Ascending aorta (tissue), 2 donors: Measurements from ENCODE around the gene CANX. TPM values are rescaled to one million over a fixed set of nuclear protein-coding genes. Genes with fewer than 3 reads are reported as not detected.

Experiments used
- DNase-seq, 2 donors: peaks; one replicate each; pipeline ENCODE4 v3.0.0-alpha.2; 2019; ENCODE audit warnings: low spot score in 2 of 2
- H3K27ac ChIP-seq, 2 donors: fragments of 200-600 bp; sonication (generic); one replicate each; pipeline ENCODE4 v1.5.1; 2016 to 2017; ENCODE audit warnings: mild to moderate bottlenecking in 1 of 2
- H3K27me3 ChIP-seq: fragments of 200-600 bp; sonication (generic); one replicate; pipeline ENCODE4 v1.5.1; 2017
- H3K36me3 ChIP-seq, 2 donors: fragments of 200-600 bp; sonication (generic); one replicate each; pipeline ENCODE4 v1.5.1; 2016
- H3K4me1 ChIP-seq, 2 donors: fragments of 200-600 bp; sonication (generic); one replicate each; pipeline ENCODE4 v1.5.1; 2016 to 2017; ENCODE audit warnings: mild to moderate bottlenecking in 1 of 2
- H3K4me3 ChIP-seq, 2 donors: fragments of 200-600 bp; sonication (generic); one replicate each; pipeline ENCODE4 v1.5.1; 2016 to 2017; ENCODE audit warnings: mild to moderate bottlenecking in 1 of 2
- H3K9me3 ChIP-seq, 2 donors: fragments of 200-600 bp; sonication (generic); one replicate each; pipeline ENCODE4 v1.5.1; 2016
- intact Hi-C: fragments of 100-400 bp; cut with DNase I; formaldehyde crosslinking; loops from one replicate; pipeline ENCODE4 v1.15.1; 2023
- total RNA-seq: library from RNA; depleted of rRNA; stranded (reverse); fragments of >200 nt; gene quantifications from one replicate; pipeline ENCODE4 v1.1.0, GENCODE V29; 2016
- TF ChIP-seq, protein P1 (sequence below), 3 experiments: fragments of 200-600 bp in 2 of 3; fragments of 450-650 bp in 1 of 3; sonication (generic) in 2 of 3; IDR thresholded peaks; one replicate each; pipeline ENCODE4 v1.5.1; 2016 to 2019; ENCODE audit warnings: antibody characterized with exemption in 3 of 3, mild to moderate bottlenecking in 1 of 3, moderate library complexity in 1 of 3

CANX gene
- total RNA-seq, 1 donor from 2014 or later = 214 TPM

GRCh38 chr5:179772351-179772750 lies 73.6 kb downstream of the CANX start:
- DNase-seq = no peak
- no peaks in the 10 kb centered on the region for H3K9me3 ChIP-seq
- intact Hi-C loops = no loop called here
- H3K27me3 ChIP-seq = no peaks in the 10 kb centered on the region
- TF ChIP-seq, protein P1, sequence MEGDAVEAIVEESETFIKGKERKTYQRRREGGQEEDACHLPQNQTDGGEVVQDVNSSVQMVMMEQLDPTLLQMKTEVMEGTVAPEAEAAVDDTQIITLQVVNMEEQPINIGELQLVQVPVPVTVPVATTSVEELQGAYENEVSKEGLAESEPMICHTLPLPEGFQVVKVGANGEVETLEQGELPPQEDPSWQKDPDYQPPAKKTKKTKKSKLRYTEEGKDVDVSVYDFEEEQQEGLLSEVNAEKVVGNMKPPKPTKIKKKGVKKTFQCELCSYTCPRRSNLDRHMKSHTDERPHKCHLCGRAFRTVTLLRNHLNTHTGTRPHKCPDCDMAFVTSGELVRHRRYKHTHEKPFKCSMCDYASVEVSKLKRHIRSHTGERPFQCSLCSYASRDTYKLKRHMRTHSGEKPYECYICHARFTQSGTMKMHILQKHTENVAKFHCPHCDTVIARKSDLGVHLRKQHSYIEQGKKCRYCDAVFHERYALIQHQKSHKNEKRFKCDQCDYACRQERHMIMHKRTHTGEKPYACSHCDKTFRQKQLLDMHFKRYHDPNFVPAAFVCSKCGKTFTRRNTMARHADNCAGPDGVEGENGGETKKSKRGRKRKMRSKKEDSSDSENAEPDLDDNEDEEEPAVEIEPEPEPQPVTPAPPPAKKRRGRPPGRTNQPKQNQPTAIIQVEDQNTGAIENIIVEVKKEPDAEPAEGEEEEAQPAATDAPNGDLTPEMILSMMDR (IDR thresholded peaks at IDR 0.05) = no peak
- no peaks in the 10 kb centered on the region for H3K4me1 ChIP-seq
- no peak overlapping the region for H3K27ac ChIP-seq
- peaks cover 81 to 83% of the 10 kb centered on the region in 2 donors for H3K36me3 ChIP-seq
- H3K4me3 ChIP-seq = no peak overlapping the region

DNA sequence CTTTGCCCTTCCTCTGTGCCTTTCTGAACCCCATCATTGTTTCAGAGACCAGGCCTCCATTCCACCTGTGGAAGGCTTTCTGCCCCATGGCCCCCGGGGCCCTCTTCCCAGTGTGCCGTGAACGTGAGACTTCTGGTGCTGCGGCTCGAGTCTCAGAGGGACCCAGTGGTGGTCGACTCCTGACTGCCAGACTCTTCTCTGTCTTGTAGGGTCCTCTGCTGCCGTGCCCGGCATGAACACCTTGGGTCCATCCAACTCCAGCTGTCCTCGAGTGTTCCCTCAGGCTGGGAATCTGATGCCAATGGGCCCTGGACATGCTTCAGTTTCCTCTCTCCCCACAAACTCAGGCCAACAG lies 74.9 kb downstream of the CANX start:
- intact Hi-C loops = no loop called here
- peaks cover 78 to 87% of the 10 kb centered on the region in 2 donors for H3K36me3 ChIP-seq
- H3K27me3 ChIP-seq = no peaks in the 10 kb centered on the region
- no peak overlapping the region for H3K4me3 ChIP-seq
- H3K27ac ChIP-seq = no peak overlapping the region
- TF ChIP-seq, protein P1 (IDR thresholded peaks at IDR 0.05) = no peak
- H3K4me1 ChIP-seq = no peaks in the 10 kb centered on the region
- DNase-seq = no peak
- no peaks in the 10 kb centered on the region for H3K9me3 ChIP-seq

- no peaks in the 10 kb centered on the region for H3K27me3 ChIP-seq
- peaks cover 71 to 81% of the 10 kb centered on the region in 2 donors for H3K36me3 ChIP-seq
- DNase-seq = no peak
- intact Hi-C loops = no loop called here
- TF ChIP-seq, protein P1 (IDR thresholded peaks at IDR 0.05) = no peak
- no peak overlapping the region for H3K27ac ChIP-seq
- no peaks in the 10 kb centered on the region for H3K9me3 ChIP-seq
- no peaks in the 10 kb centered on the region for H3K4me1 ChIP-seq
- H3K4me3 ChIP-seq = no peak overlapping the region
These were observed 75.7 kb downstream of the CANX start for GRCh38 chr5:179774442-179774841.

- no peak overlapping the region for H3K27ac ChIP-seq
- H3K27me3 ChIP-seq = no peaks in the 10 kb centered on the region
- H3K4me3 ChIP-seq = no peak overlapping the region
- H3K36me3 ChIP-seq = peaks cover 63 to 72% of the 10 kb centered on the region in 2 donors
- no peaks in the 10 kb centered on the region for H3K4me1 ChIP-seq
- intact Hi-C loops = no loop called here
- H3K9me3 ChIP-seq = no peaks in the 10 kb centered on the region
- TF ChIP-seq, protein P1 (IDR thresholded peaks at IDR 0.05) = no peak
- DNase-seq = no peak
These were observed 77.7 kb downstream of the CANX start for GRCh38 chr5:179776411-179776938.

- Histone ChIP-seq H3K4me1 (no peaks in the 10 kb centered on the region), H3K4me3 (no peak overlapping the region), H3K36me3 (peaks cover 53 to 62% of the 10 kb centered on the region in 2 donors), H3K9me3 (no peaks in the 10 kb centered on the region), H3K27me3 (no peaks in the 10 kb centered on the region), H3K27ac (no peak overlapping the region)
- DNase-seq = no peak
- TF ChIP-seq, protein P1 (IDR thresholded peaks at IDR 0.05) = no peak
- intact Hi-C loops = no loop called here
These were observed 78.7 kb downstream of the CANX start for GRCh38 chr5:179777456-179777855.

DNA sequence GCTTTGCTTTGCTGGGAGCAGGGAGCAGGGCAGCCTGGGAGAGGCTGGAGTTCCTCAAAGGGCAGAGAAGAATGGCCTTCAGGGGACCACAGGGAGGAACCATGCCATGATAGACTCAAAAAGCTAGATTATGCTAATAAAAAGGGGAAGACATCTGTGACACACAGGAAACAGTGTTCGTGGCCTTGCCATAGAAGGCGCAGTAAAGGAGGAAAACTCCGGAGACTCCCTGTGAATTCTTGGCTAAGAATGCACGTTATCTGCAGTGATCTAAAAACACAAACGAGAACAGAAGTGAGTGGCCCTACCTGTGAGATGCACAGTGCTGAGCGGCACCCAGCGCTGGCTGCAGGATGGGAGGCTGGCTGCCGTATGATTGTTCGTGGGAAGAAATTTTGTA lies 79.1 kb downstream of the CANX start:
- H3K36me3 ChIP-seq = peaks cover 49 to 58% of the 10 kb centered on the region in 2 donors
- H3K27ac ChIP-seq = no peak overlapping the region

More for the DNA sequence above, 79.1 kb downstream of the CANX start:
- no peaks in the 10 kb centered on the region for H3K27me3 ChIP-seq
- intact Hi-C loops = no loop called here
- TF ChIP-seq, protein P1 (IDR thresholded peaks at IDR 0.05) = no peak
- no peaks in the 10 kb centered on the region for H3K9me3 ChIP-seq
- no peak overlapping the region for H3K4me3 ChIP-seq
- DNase-seq = no peak
- no peaks in the 10 kb centered on the region for H3K4me1 ChIP-seq
